NOMO-1 treated with dmso at 0.1 percent for 144 hours (cell line): Measurements from ENCODE around the gene SLC12A7.
"Not testable (repeated sequence)": the region's sequence is repeated elsewhere in the genome, so short reads cannot be mapped to it uniquely, and the experiment has no call there.

Experiments used
- DNase-seq: peaks from one replicate; lab custom pipeline; 2025; ENCODE audit not compliant: unreplicated experiment; lab: John Stamatoyannopoulos, UW

Gene SLC12A7

GRCh38 chr5:1099926-1100663, 11.8 kb downstream of the SLC12A7 start:
- DNase-seq: no peak

- DNase-seq: no peak
Observed at GRCh38 chr5:1098986-1099597, 12.8 kb downstream of the SLC12A7 start.

- not testable (repeated sequence) for DNase-seq
Observed at GRCh38 chr5:1097988-1098385, 13.9 kb downstream of the SLC12A7 start.

- no peak for DNase-seq
Observed at GRCh38 chr5:1097381-1097987, 14.4 kb downstream of the SLC12A7 start.

- DNase-seq: no peak
Observed at GRCh38 chr5:1096838-1097237, 15.0 kb downstream of the SLC12A7 start.

GRCh38 chr5:1095990-1096363, 15.9 kb downstream of the SLC12A7 start:
- no peak for DNase-seq

- DNase-seq: no peak
Observed at GRCh38 chr5:1095302-1095989, 16.4 kb downstream of the SLC12A7 start.

GRCh38 chr5:1094670-1095190, 17.1 kb downstream of the SLC12A7 start:
- no peak for DNase-seq

- DNase-seq: no peak
Observed at GRCh38 chr5:1093361-1093760, 18.5 kb downstream of the SLC12A7 start.

- DNase-seq: no peak
Observed at GRCh38 chr5:1092122-1092521, 19.7 kb downstream of the SLC12A7 start.

- no peak for DNase-seq
Observed at GRCh38 chr5:1091632-1092031, 20.2 kb downstream of the SLC12A7 start.

GRCh38 chr5:1090538-1090937, 21.3 kb downstream of the SLC12A7 start:
- no peak for DNase-seq

- no peak for DNase-seq
Observed at GRCh38 chr5:1089621-1090040, 22.2 kb downstream of the SLC12A7 start.

GRCh38 chr5:1089146-1089545, 22.7 kb downstream of the SLC12A7 start:
- DNase-seq: no peak

- DNase-seq: no peak
Observed at GRCh38 chr5:1088726-1089125, 23.1 kb downstream of the SLC12A7 start.

- DNase-seq: no peak
Observed at GRCh38 chr5:1088031-1088430, 23.8 kb downstream of the SLC12A7 start.

- DNase-seq: no peak
Observed at GRCh38 chr5:1087428-1087827, 24.4 kb downstream of the SLC12A7 start.

- DNase-seq: no peak
Observed at GRCh38 chr5:1086871-1087270, 25.0 kb downstream of the SLC12A7 start.

- DNase-seq: no peak
Observed at GRCh38 chr5:1086137-1086536, 25.7 kb downstream of the SLC12A7 start.

GRCh38 chr5:1085391-1085790, 26.5 kb downstream of the SLC12A7 start:
- no peak for DNase-seq

- no peak for DNase-seq
Observed at GRCh38 chr5:1083823-1084605, 27.8 kb downstream of the SLC12A7 start.
